ENCODE measurements around the gene LRRTM1.

The LRRTM1 gene

DNA sequence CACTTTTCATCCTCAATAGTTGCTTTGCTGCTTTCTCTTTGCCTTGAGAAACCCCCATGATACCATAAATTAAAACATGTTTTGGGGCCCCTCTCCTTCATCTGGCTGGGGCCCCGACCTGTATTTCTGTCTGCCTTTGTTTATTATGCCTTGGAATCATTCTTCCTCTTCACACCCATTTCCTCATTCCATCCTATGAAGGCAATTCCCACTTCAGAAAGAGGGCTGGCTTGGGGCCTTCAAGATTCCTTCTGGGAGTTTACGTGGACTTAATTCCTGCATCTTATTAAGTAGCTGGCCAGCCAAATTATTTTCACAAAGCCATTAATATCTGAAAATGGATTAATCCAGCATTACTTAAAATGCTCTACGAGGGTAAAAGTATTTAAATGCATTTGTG is 6.8 kb upstream of the LRRTM1 start:
- TF ChIP-seq, protein P1, sequence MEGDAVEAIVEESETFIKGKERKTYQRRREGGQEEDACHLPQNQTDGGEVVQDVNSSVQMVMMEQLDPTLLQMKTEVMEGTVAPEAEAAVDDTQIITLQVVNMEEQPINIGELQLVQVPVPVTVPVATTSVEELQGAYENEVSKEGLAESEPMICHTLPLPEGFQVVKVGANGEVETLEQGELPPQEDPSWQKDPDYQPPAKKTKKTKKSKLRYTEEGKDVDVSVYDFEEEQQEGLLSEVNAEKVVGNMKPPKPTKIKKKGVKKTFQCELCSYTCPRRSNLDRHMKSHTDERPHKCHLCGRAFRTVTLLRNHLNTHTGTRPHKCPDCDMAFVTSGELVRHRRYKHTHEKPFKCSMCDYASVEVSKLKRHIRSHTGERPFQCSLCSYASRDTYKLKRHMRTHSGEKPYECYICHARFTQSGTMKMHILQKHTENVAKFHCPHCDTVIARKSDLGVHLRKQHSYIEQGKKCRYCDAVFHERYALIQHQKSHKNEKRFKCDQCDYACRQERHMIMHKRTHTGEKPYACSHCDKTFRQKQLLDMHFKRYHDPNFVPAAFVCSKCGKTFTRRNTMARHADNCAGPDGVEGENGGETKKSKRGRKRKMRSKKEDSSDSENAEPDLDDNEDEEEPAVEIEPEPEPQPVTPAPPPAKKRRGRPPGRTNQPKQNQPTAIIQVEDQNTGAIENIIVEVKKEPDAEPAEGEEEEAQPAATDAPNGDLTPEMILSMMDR (conservative IDR thresholded peaks at IDR 0.05; ENCODE audit: control insufficient read depth, insufficient read depth, low read depth, low read length), result no peak
- H3K4me3 ChIP-seq (ENCODE audit: control insufficient read depth, low read depth, low read length), result no peak overlapping the region
- DNase-seq (ENCODE audit: low read depth), result no peak

DNA sequence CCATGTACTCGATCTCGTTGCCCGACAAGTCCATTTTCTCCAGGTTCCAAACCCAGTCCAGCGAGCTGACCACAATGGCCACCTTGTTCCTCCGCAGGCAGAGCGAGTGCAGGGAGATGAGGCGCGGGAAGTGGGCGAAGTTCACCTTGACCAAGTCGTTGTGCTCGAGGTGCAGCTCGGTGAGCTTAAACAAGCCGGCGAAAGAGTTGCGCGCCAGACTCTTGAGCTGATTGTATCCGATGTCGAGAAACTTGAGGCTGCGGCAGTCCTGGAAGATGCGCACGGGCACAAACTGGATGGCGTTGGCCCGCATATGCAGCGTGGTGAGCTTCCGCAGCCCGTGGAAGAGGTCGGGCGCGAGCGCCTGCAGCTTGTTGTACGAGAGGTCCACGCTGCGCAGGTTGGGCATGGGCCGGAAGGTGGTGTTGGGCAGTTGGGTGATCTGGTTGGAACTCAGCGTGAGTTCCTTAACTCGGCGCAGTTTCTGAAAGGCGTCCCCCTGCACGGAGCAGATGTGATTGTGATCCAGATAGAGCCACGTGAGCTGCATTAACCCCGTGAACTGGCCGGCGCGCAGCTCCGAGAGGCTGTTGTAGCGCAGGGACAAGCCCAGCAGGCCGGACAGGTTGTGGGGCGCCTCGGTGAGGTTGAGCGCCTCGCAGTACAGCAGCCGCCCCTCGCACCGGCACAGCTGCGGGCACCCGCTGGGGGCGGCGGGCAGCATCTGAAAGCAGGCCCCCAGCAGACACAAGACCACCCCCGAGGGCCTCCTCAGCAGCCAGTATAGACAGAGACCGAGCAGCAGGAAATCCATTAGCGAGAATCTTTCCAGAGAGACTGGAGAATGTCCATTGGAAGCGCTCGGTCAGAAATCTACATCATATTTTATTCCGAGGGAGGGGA is 1.3 kb downstream of the LRRTM1 start:
- no peak overlapping the region for H3K4me3 ChIP-seq (ENCODE audit: control insufficient read depth, low read depth, low read length)
- TF ChIP-seq, protein P1 (conservative IDR thresholded peaks at IDR 0.05; ENCODE audit: control insufficient read depth, insufficient read depth, low read depth, low read length), result no peak

DNA sequence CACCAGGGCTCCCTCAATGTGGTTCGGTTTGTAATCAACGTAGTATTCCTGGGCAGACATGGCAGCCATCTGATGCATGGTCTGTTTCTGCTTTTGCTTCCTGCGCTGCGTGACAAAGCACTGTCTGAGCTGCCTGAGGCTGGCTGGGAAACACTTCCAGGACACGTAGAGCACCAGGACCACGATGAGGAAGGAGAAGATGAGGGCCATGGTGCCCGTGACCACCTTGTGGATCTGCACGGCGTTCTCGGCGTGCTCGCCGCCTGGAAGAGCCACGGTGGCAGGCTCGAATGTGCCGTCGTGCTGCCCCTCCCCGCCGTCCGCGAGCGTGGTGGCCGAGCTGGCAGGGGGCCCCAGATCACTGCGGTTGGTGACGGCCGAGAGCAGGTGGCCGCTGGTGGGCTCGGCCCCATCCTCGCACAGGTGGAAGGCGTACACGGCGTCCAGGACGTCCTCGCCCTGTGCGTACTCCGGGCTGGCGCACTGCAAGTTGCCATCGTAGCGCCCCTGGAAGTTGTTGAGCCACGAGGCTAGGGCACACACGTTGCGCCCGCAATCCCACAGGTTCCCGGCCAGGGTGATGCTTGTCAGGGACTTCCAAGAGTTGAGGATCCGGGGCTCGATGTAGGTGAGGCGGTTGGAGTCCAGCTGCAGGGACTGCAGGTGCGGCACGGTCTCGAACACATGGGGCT is 2.1 kb downstream of the LRRTM1 start:
- TF ChIP-seq, protein P1 (conservative IDR thresholded peaks at IDR 0.05; ENCODE audit: control insufficient read depth, insufficient read depth, low read depth, low read length), result no peak
- no peak overlapping the region for H3K4me3 ChIP-seq (ENCODE audit: control insufficient read depth, low read depth, low read length)
- DNase-seq (ENCODE audit: low read depth), result no peak

More for the DNA sequence above, 1.3 kb downstream of the LRRTM1 start:
- peak; percentile 4 for DNase-seq (ENCODE audit: low read depth)

DNA sequence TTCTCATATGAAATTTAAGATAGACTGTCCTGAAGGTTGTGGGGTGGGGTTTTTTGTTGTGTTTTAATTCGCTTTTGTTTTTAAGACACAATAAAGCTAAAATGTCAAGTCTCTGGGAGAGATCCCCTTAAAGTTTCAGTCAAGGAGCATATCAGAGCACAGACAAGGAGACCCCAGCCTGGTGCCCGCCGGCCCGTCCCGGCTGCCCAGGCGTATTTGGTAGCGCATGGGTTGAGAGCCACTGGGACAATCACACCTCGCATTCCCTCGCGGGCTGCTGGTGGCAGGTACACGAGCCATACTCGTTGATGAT is 2.6 kb downstream of the LRRTM1 start:
- TF ChIP-seq, protein P1 (conservative IDR thresholded peaks at IDR 0.05; ENCODE audit: control insufficient read depth, insufficient read depth, low read depth, low read length), result no peak
- no peak for DNase-seq (ENCODE audit: low read depth)
- no peak overlapping the region for H3K4me3 ChIP-seq (ENCODE audit: control insufficient read depth, low read depth, low read length)

DNA sequence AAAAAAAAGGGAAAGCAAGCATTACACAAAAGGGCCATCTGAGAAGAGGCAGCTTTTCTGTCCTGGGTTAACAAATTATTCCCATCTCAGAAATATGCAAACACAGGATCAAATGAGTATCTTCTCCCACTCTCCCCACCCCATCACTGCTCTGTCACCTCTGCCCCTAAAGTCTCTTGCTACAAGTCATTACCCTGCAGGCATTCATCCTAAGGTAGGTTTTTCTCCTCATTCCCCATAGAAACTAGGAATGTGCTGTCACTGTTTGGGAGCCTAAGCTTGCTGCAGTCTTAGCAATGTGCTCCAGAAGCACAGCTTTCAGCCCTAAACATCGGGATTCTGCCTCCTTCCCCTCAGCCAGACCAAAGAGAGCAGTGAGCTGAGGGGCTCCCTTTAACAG is 3.6 kb downstream of the LRRTM1 start:
- H3K4me3 ChIP-seq (ENCODE audit: control insufficient read depth, low read depth, low read length), result no peak overlapping the region
- TF ChIP-seq, protein P1 (conservative IDR thresholded peaks at IDR 0.05; ENCODE audit: control insufficient read depth, insufficient read depth, low read depth, low read length), result no peak
- DNase-seq (ENCODE audit: low read depth), result no peak

DNA sequence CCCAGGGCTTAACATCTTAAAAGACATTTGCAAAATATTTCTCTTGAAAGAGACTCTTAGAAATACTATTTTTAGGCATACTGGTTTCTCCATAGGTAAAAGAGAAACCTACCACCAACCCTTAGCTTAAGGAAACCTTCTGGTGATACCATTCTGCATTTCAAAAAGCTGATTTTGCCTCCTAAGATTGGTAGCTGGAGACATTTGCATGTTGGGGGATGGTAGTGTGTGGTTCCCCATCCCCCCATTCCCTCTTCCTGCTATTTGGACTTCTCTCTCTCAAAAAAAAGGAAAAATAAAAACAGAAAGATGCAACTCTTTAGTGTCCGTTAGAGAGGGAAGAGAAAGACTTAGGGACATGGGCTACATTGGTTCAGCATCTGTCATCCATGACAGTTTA is 4.2 kb downstream of the LRRTM1 start:
- TF ChIP-seq, protein P1 (conservative IDR thresholded peaks at IDR 0.05; ENCODE audit: control insufficient read depth, insufficient read depth, low read depth, low read length), result no peak
- H3K4me3 ChIP-seq (ENCODE audit: control insufficient read depth, low read depth, low read length), result no peak overlapping the region
- DNase-seq (ENCODE audit: low read depth), result no peak
